ENCODE data around the gene COL6A5. TPM values are rescaled to one million over a fixed set of nuclear protein-coding genes. Genes with fewer than 3 reads are reported as not detected.

Gene COL6A5
- total and polyA plus RNA-seq, 12 donors: not detected

DNA sequence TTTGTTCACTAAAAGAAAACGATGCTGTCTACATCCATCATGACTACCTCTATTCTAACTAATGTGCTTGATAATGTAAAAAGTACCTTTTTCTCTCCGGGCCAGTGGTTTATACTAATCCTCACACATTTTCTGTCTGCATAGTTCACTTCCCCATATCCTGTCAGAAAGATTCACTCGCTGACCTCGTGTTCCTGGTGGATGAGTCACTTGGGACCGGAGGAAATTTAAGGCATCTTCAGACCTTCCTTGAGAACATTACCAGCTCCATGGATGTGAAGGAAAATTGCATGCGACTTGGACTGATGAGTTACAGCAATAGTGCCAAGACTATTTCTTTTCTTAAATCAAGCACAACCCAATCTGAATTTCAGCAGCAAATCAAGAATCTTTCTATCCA is 33.8 kb downstream of the COL6A5 start:
- Histone ChIP-seq H3K4me3 (no peak overlapping the region), H3K9me3 (no peaks in the 10 kb centered on the region), H3K27me3 (peaks cover 0 to 6% (median 0%) of the 10 kb centered on the region in 7 donors), H3K4me1 (no peaks in the 10 kb centered on the region), H3K27ac (no peak overlapping the region), H3K36me3 (no peaks in the 10 kb centered on the region)
- WGBS, 2 donors: 78 to 82% methylated on average over 6 of the region's 6 CpGs
- DNase-seq (no peak), ATAC-seq (no peak)
- TF ChIP-seq, protein P1, sequence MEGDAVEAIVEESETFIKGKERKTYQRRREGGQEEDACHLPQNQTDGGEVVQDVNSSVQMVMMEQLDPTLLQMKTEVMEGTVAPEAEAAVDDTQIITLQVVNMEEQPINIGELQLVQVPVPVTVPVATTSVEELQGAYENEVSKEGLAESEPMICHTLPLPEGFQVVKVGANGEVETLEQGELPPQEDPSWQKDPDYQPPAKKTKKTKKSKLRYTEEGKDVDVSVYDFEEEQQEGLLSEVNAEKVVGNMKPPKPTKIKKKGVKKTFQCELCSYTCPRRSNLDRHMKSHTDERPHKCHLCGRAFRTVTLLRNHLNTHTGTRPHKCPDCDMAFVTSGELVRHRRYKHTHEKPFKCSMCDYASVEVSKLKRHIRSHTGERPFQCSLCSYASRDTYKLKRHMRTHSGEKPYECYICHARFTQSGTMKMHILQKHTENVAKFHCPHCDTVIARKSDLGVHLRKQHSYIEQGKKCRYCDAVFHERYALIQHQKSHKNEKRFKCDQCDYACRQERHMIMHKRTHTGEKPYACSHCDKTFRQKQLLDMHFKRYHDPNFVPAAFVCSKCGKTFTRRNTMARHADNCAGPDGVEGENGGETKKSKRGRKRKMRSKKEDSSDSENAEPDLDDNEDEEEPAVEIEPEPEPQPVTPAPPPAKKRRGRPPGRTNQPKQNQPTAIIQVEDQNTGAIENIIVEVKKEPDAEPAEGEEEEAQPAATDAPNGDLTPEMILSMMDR (IDR thresholded peaks at IDR 0.05): no peak
- intact Hi-C loops (cut with DNase I): no loop called here

DNA sequence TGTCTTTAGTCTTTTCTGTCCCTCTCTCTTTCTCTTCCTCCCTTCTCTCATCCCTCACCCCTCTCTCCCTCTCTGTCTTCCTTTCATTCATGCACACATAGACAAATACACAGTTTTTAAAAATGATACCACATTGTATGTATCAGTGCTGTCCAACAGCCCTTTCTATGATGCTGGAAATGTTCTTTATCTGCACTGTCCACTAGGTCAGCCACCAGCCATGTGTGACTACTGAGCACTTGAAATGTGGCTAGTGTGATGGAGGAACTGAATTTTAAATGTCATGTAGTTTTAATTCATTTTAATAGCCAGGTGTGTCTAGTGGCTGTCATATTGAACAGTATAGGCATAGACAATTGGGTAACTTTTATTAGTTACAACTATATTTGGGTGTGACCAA is 34.9 kb downstream of the COL6A5 start:
- Histone ChIP-seq H3K4me1 (no peaks in the 10 kb centered on the region), H3K4me3 (no peak overlapping the region), H3K9me3 (no peaks in the 10 kb centered on the region), H3K27me3 (peaks cover 0 to 6% (median 0%) of the 10 kb centered on the region in 7 donors), H3K36me3 (no peaks in the 10 kb centered on the region), H3K27ac (no peak overlapping the region)
- intact Hi-C loops (cut with DNase I): no loop called here
- TF ChIP-seq, protein P1 (IDR thresholded peaks at IDR 0.05): no peak
- ATAC-seq: no peak
- no peak for DNase-seq

DNA sequence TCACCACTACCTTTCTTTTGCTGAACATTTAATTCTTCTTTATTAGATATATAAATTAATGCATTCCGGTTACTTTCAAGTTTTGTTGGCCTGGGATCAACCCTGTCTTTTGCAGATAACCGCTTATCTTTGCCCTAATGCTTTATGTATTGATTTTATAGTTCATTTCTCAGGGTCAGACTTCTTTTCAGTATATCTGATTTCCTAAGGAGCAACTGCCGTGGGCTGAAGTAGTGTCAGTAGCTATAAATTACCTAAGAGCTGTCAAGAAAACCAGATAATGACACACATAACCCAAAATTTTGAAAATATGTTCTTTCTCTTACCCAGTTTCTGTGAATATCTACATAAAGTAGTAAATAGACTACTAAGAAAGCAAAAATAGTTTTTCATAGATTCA is 38.0 kb downstream of the COL6A5 start:
- Histone ChIP-seq H3K4me3 (no peak overlapping the region), H3K27ac (no peak overlapping the region), H3K27me3 (peaks cover 0 to 6% (median 0%) of the 10 kb centered on the region in 7 donors), H3K4me1 (no peaks in the 10 kb centered on the region), H3K36me3 (no peaks in the 10 kb centered on the region), H3K9me3 (no peaks in the 10 kb centered on the region)
- DNase-seq (no peak), ATAC-seq (no peak)
- TF ChIP-seq, protein P1 (IDR thresholded peaks at IDR 0.05): no peak
- 71 to 72% methylated on average over 3 of the region's 3 CpGs for WGBS, 2 donors
- intact Hi-C loops (cut with DNase I): no loop called here

DNA sequence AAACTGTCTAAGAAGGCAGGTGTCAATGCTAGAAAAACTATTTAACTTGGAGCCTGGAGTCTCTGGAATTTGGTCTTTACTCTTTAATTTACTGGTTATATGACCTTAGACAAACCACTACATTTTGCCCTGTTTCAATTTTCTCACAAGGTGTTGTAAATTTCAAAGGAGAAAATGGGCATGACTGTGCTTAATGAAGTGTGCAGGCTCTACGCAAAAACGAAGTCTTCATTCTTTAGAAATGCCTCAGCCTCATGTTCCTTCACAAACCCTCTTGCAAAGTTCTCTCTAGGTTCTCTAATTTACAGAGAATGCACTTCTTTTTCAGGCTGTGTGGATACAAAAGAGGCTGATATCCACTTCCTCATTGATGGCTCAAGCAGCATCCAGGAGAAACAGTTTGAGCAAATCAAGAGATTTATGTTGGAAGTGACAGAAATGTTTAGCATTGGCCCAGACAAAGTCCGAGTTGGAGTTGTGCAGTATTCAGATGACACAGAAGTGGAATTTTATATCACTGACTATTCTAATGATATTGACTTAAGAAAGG is 39.1 kb downstream of the COL6A5 start:
- H3K36me3 ChIP-seq: no peaks in the 10 kb centered on the region
- TF ChIP-seq, protein P1 (IDR thresholded peaks at IDR 0.05): no peak
- H3K4me3 ChIP-seq: no peak overlapping the region
- intact Hi-C loops (cut with DNase I): no loop called here
- H3K9me3 ChIP-seq: no peaks in the 10 kb centered on the region
- peaks cover 0 to 5% (median 0%) of the 10 kb centered on the region in 7 donors for H3K27me3 ChIP-seq
- DNase-seq (no peak), ATAC-seq (no peak)
- no peak overlapping the region for H3K27ac ChIP-seq
- WGBS, 2 donors: 79 to 82% methylated on average over 3 of the region's 3 CpGs
- no peaks in the 10 kb centered on the region for H3K4me1 ChIP-seq
